GM06990 (cell line): Measurements from ENCODE around the gene ITPK1.

Source experiments
- DNase-seq: peaks from one replicate; pipeline ENCODE4 v3.0.0-alpha.2; 2011; ENCODE audit not compliant: insufficient read length; ENCODE audit errors: extremely low read depth
- H3K27me3 ChIP-seq: replicated peaks from 2 replicates; pipeline ENCODE4 v1.6.0; 2011; ENCODE audit warnings: low read length; ENCODE audit not compliant: control insufficient read depth, insufficient read depth
- H3K36me3 ChIP-seq: 2 replicates; pipeline ENCODE4 v1.5.1; 2011; ENCODE audit warnings: low read length; ENCODE audit not compliant: control insufficient read depth, insufficient read depth
- H3K4me3 ChIP-seq: replicated peaks from 2 replicates; pipeline ENCODE4 v1.5.1; 2011; ENCODE audit warnings: low read depth, mild to moderate bottlenecking, control low read depth, low read length
- CTCF ChIP-seq: IDR thresholded peaks from 2 replicates; pipeline ENCODE4 v1.5.1; 2011; ENCODE audit warnings: low read length, control low read depth, mild to moderate bottlenecking, inconsistent platforms; ENCODE audit not compliant: insufficient read depth, poor library complexity, severe bottlenecking

Gene ITPK1

GRCh38 chr14:93068711-93069110, 47.0 kb downstream of the ITPK1 start:
- Histone ChIP-seq H3K36me3 (no peaks in the 10 kb centered on the region; the same call in 1 of the 2 replicates), H3K4me3 (no peak overlapping the region), H3K27me3 (no peaks in the 10 kb centered on the region)
- TF ChIP-seq CTCF = no peak
- DNase-seq = no peak

GRCh38 chr14:93067088-93067487, 48.6 kb downstream of the ITPK1 start:
- DNase-seq = no peak
- Histone ChIP-seq H3K4me3 (no peak overlapping the region), H3K36me3 (no peaks in the 10 kb centered on the region; the same call in 1 of the 2 replicates), H3K27me3 (no peaks in the 10 kb centered on the region)
- no peak for TF ChIP-seq CTCF

GRCh38 chr14:93065272-93065730, 50.4 kb downstream of the ITPK1 start:
- Histone ChIP-seq H3K27me3 (no peaks in the 10 kb centered on the region), H3K36me3 (no peaks in the 10 kb centered on the region; the same call in 1 of the 2 replicates), H3K4me3 (no peak overlapping the region)
- no peak for DNase-seq
- TF ChIP-seq CTCF = no peak

GRCh38 chr14:93064411-93065271, 51.1 kb downstream of the ITPK1 start:
- no peaks in the 10 kb centered on the region for H3K27me3 ChIP-seq
- no peak overlapping the region for H3K4me3 ChIP-seq
- no peaks in the 10 kb centered on the region; the same call in 1 of the 2 replicates for H3K36me3 ChIP-seq
- no peak for TF ChIP-seq CTCF
- no peak for DNase-seq

GRCh38 chr14:93063393-93063792, 52.3 kb downstream of the ITPK1 start:
- no peaks in the 10 kb centered on the region for H3K27me3 ChIP-seq
- H3K36me3 ChIP-seq = no peaks in the 10 kb centered on the region; the same call in 1 of the 2 replicates
- no peak for DNase-seq
- no peak overlapping the region for H3K4me3 ChIP-seq
- TF ChIP-seq CTCF = no peak
